GM19238 (cell line): ENCODE data around the gene UBE2G2.

Experiments used
- DNase-seq: peaks from one replicate; pipeline ENCODE4 v3.0.0; 2011; ENCODE audit warnings: low spot score; ENCODE audit not compliant: insufficient read length

The UBE2G2 gene

GRCh38 chr21:44791993-44792392 lies 9.6 kb downstream of the UBE2G2 start:
- DNase-seq, result no peak

- DNase-seq, result no peak
Observed at GRCh38 chr21:44791246-44791645, 10.4 kb downstream of the UBE2G2 start.

- DNase-seq, result no peak
Observed at GRCh38 chr21:44790368-44790767, 11.3 kb downstream of the UBE2G2 start.

- DNase-seq, result no peak
Observed at GRCh38 chr21:44789880-44790279, 11.7 kb downstream of the UBE2G2 start.

- no peak for DNase-seq
Observed at GRCh38 chr21:44785620-44786335, 15.8 kb downstream of the UBE2G2 start.

GRCh38 chr21:44784810-44785209 lies 16.8 kb downstream of the UBE2G2 start:
- DNase-seq, result no peak

- no peak for DNase-seq
Observed at GRCh38 chr21:44783020-44783696, 18.5 kb downstream of the UBE2G2 start.

GRCh38 chr21:44780767-44781459 lies 20.7 kb downstream of the UBE2G2 start:
- no peak for DNase-seq

GRCh38 chr21:44780137-44780502 lies 21.5 kb downstream of the UBE2G2 start:
- DNase-seq, result no peak

- no peak for DNase-seq
Observed at GRCh38 chr21:44779417-44780136, 22.0 kb downstream of the UBE2G2 start.

- DNase-seq, result no peak
Observed at GRCh38 chr21:44778983-44779382, 22.6 kb downstream of the UBE2G2 start.

GRCh38 chr21:44778499-44778911 lies 23.1 kb downstream of the UBE2G2 start:
- DNase-seq, result no peak

GRCh38 chr21:44778094-44778493 lies 23.5 kb downstream of the UBE2G2 start:
- no peak for DNase-seq

- DNase-seq, result no peak
Observed at GRCh38 chr21:44774972-44775371, 26.6 kb downstream of the UBE2G2 start.

- DNase-seq, result no peak
Observed at GRCh38 chr21:44773291-44773932, 28.2 kb downstream of the UBE2G2 start.

- DNase-seq, result no peak
Observed at GRCh38 chr21:44771896-44772525, 29.6 kb downstream of the UBE2G2 start.

- no peak for DNase-seq
Observed at GRCh38 chr21:44767834-44768831, 33.5 kb downstream of the UBE2G2 start.

- no peak for DNase-seq
Observed at GRCh38 chr21:44766818-44767354, 34.7 kb downstream of the UBE2G2 start.
